Rectal smooth muscle tissue (tissue), 1 donor: Measurements from ENCODE around the gene STOM.
A peak's percentile ranks its signal among the peaks of the same experiment; 100 is the strongest.
"Not testable (repeated sequence)": the region's sequence is repeated elsewhere in the genome, so short reads cannot be mapped to it uniquely, and the experiment has no call there.

ENCODE experiments used
- H3K27ac ChIP-seq: one replicate; pipeline ENCODE4 v1.7.0; 2013; ENCODE audit warnings: low read depth, low read length, inconsistent platforms
- H3K27me3 ChIP-seq: one replicate; pipeline ENCODE4 v1.7.0; 2013; ENCODE audit warnings: low read length; ENCODE audit not compliant: control insufficient read depth, insufficient read depth
- H3K36me3 ChIP-seq: one replicate; pipeline ENCODE4 v1.7.0; 2013; ENCODE audit warnings: low read length; ENCODE audit not compliant: control insufficient read depth, insufficient read depth
- H3K4me1 ChIP-seq: one replicate; pipeline ENCODE4 v1.7.0; 2013; ENCODE audit warnings: low read length; ENCODE audit not compliant: control insufficient read depth, insufficient read depth
- H3K4me3 ChIP-seq: one replicate; pipeline ENCODE4 v1.7.0; 2013; ENCODE audit warnings: low read length
- H3K9ac ChIP-seq: one replicate; pipeline ENCODE4 v1.7.0; 2013; ENCODE audit warnings: low read length

Gene STOM

GRCh38 chr9:121369595-121370265 lies at the start of gene STOM:
STOM (minus strand) TSS chr9:121370250; CDS start chr9:121370187, 63 bp downstream.
- no peaks in the 10 kb centered on the region for H3K27me3 ChIP-seq
- H3K36me3 ChIP-seq, result no peaks in the 10 kb centered on the region
- peak within 1 kb of the TSS; percentile 76 for H3K9ac ChIP-seq
- peak within 1 kb of the TSS; percentile 68 for H3K4me3 ChIP-seq
- peaks cover 40% of the 10 kb centered on the region for H3K4me1 ChIP-seq
- H3K27ac ChIP-seq, result peak within 1 kb of the TSS; percentile 97

- Histone ChIP-seq H3K27me3 (no peaks in the 10 kb centered on the region), H3K27ac (no peak overlapping the region), H3K36me3 (no peaks in the 10 kb centered on the region), H3K4me3 (no peak overlapping the region), H3K4me1 (no peaks in the 10 kb centered on the region), H3K9ac (no peak overlapping the region)
Measured at GRCh38 chr9:121411993-121412392, 41.9 kb upstream of the STOM start.

GRCh38 chr9:121405899-121406298 lies 35.8 kb upstream of the STOM start:
- Histone ChIP-seq H3K27ac (no peak overlapping the region), H3K36me3 (no peaks in the 10 kb centered on the region), H3K9ac (no peak overlapping the region), H3K4me1 (no peaks in the 10 kb centered on the region), H3K4me3 (no peak overlapping the region), H3K27me3 (no peaks in the 10 kb centered on the region)

GRCh38 chr9:121404906-121405305 lies 34.9 kb upstream of the STOM start:
- no peaks in the 10 kb centered on the region for H3K27me3 ChIP-seq
- no peak overlapping the region for H3K4me3 ChIP-seq
- H3K27ac ChIP-seq, result no peak overlapping the region
- H3K9ac ChIP-seq, result no peak overlapping the region
- H3K36me3 ChIP-seq, result no peaks in the 10 kb centered on the region
- H3K4me1 ChIP-seq, result no peaks in the 10 kb centered on the region

GRCh38 chr9:121399883-121400607 lies 30.0 kb upstream of the STOM start:
- Histone ChIP-seq H3K36me3 (no peaks in the 10 kb centered on the region), H3K27ac (no peak overlapping the region), H3K9ac (no peak overlapping the region), H3K4me3 (no peak overlapping the region), H3K4me1 (no peaks in the 10 kb centered on the region), H3K27me3 (no peaks in the 10 kb centered on the region)

- Histone ChIP-seq H3K9ac (no peak overlapping the region), H3K36me3 (no peaks in the 10 kb centered on the region), H3K27me3 (no peaks in the 10 kb centered on the region), H3K4me3 (no peak overlapping the region), H3K4me1 (no peaks in the 10 kb centered on the region), H3K27ac (no peak overlapping the region)
Measured at GRCh38 chr9:121399126-121399882, 29.3 kb upstream of the STOM start.

GRCh38 chr9:121398374-121398773 lies 28.3 kb upstream of the STOM start:
- H3K27me3 ChIP-seq, result no peaks in the 10 kb centered on the region
- H3K36me3 ChIP-seq, result no peaks in the 10 kb centered on the region
- no peak overlapping the region for H3K9ac ChIP-seq
- no peak overlapping the region for H3K4me3 ChIP-seq
- H3K4me1 ChIP-seq, result no peaks in the 10 kb centered on the region
- H3K27ac ChIP-seq, result no peak overlapping the region

GRCh38 chr9:121397277-121397676 lies 27.2 kb upstream of the STOM start:
- not testable (repeated sequence) for H3K9ac ChIP-seq, H3K27me3 ChIP-seq, H3K36me3 ChIP-seq

GRCh38 chr9:121395558-121395957 lies 25.5 kb upstream of the STOM start:
- H3K9ac ChIP-seq, result no peak overlapping the region
- H3K36me3 ChIP-seq, result no peaks in the 10 kb centered on the region
- H3K4me1 ChIP-seq, result no peaks in the 10 kb centered on the region
- no peak overlapping the region for H3K4me3 ChIP-seq
- H3K27ac ChIP-seq, result no peak overlapping the region
- H3K27me3 ChIP-seq, result no peaks in the 10 kb centered on the region

More at GRCh38 chr9:121397277-121397676, 27.2 kb upstream of the STOM start:
- not testable (repeated sequence) for H3K27ac ChIP-seq, H3K4me1 ChIP-seq, H3K4me3 ChIP-seq

GRCh38 chr9:121394292-121394691 lies 24.2 kb upstream of the STOM start:
- Histone ChIP-seq H3K27ac (no peak overlapping the region), H3K4me3 (no peak overlapping the region), H3K36me3 (no peaks in the 10 kb centered on the region), H3K4me1 (no peaks in the 10 kb centered on the region), H3K9ac (no peak overlapping the region), H3K27me3 (no peaks in the 10 kb centered on the region)

GRCh38 chr9:121393318-121393717 lies 23.3 kb upstream of the STOM start:
- H3K27ac ChIP-seq, result no peak overlapping the region
- H3K9ac ChIP-seq, result no peak overlapping the region
- H3K4me1 ChIP-seq, result no peaks in the 10 kb centered on the region
- H3K36me3 ChIP-seq, result no peaks in the 10 kb centered on the region
- no peak overlapping the region for H3K4me3 ChIP-seq
- no peaks in the 10 kb centered on the region for H3K27me3 ChIP-seq

- H3K4me3 ChIP-seq, result no peak overlapping the region
- H3K4me1 ChIP-seq, result no peaks in the 10 kb centered on the region
- no peak overlapping the region for H3K27ac ChIP-seq
- no peaks in the 10 kb centered on the region for H3K36me3 ChIP-seq
- H3K9ac ChIP-seq, result no peak overlapping the region
- H3K27me3 ChIP-seq, result no peaks in the 10 kb centered on the region
Measured at GRCh38 chr9:121390372-121390771, 20.3 kb upstream of the STOM start.
